Loucy (cell line): Measurements from ENCODE around the gene SCAF8.

ENCODE experiments used
- CTCF ChIP-seq: fragments of 200-600 bp; sonication (generic); conservative IDR thresholded peaks from 2 replicates; pipeline ENCODE4 v1.5.1; 2014; ENCODE audit warnings: mild to moderate bottlenecking, antibody characterized with exemption, low read length
- EZH2phosphoT487 ChIP-seq: fragments of 200-600 bp; IDR thresholded peaks from 2 replicates; pipeline ENCODE4 v1.6.1; 2018; ENCODE audit warnings: antibody characterized with exemption, mild to moderate bottlenecking, moderate library complexity, borderline replicate concordance

GRCh38 chr6:154758125-154758524, 24.9 kb downstream of the SCAF8 start:
- TF ChIP-seq CTCF (no peak), EZH2phosphoT487 (no peak)
